GM21515 (cell line): ENCODE measurements around the gene PLEKHN1.
"Not testable (repeated sequence)": the region's sequence is repeated elsewhere in the genome, so short reads cannot be mapped to it uniquely, and the experiment has no call there.

Experiments
- ATAC-seq: cut with Tn5 transposase; IDR thresholded peaks from one replicate; pipeline ENCODE4 v1.9.1; 2021; ENCODE audit not compliant: unreplicated experiment

Gene PLEKHN1

GRCh38 chr1:973459-974292 is 7.4 kb downstream of the PLEKHN1 start:
- ATAC-seq, result no peak

- no peak for ATAC-seq
Observed at GRCh38 chr1:974293-974640, 8.0 kb downstream of the PLEKHN1 start.

GRCh38 chr1:974687-975328 is 8.5 kb downstream of the PLEKHN1 start:
- no peak for ATAC-seq

- no peak for ATAC-seq
Observed at GRCh38 chr1:975365-975764, 9.1 kb downstream of the PLEKHN1 start.

GRCh38 chr1:975896-976683 is 9.8 kb downstream of the PLEKHN1 start:
- ATAC-seq, result no peak

- not testable (repeated sequence) for ATAC-seq
Observed at GRCh38 chr1:976791-977190, 10.5 kb downstream of the PLEKHN1 start.

GRCh38 chr1:978069-978834 is 12.0 kb downstream of the PLEKHN1 start:
- ATAC-seq, result no peak

- no peak for ATAC-seq
Observed at GRCh38 chr1:978835-979743, 12.8 kb downstream of the PLEKHN1 start.

- ATAC-seq, result no peak
Observed at GRCh38 chr1:979744-980072, 13.4 kb downstream of the PLEKHN1 start.

- no peak for ATAC-seq
Observed at GRCh38 chr1:980137-980571, 13.9 kb downstream of the PLEKHN1 start.

- no peak for ATAC-seq
Observed at GRCh38 chr1:980602-981395, 14.5 kb downstream of the PLEKHN1 start.

GRCh38 chr1:981491-981954 is 15.2 kb downstream of the PLEKHN1 start:
- no peak for ATAC-seq

GRCh38 chr1:981955-982558 is 15.8 kb downstream of the PLEKHN1 start, which contains the start of gene PERM1:
Gene PERM1, minus strand, starts transcription at chr1:982093. Its CDS starts 1,064 bp downstream, at chr1:981029.
- no peak for ATAC-seq

GRCh38 chr1:982765-983436 is 16.6 kb downstream of the PLEKHN1 start:
- no peak for ATAC-seq

- ATAC-seq, result no peak
Observed at GRCh38 chr1:983798-984475, 17.7 kb downstream of the PLEKHN1 start.

- no peak for ATAC-seq
Observed at GRCh38 chr1:984476-984814, 18.2 kb downstream of the PLEKHN1 start.

GRCh38 chr1:985126-985525 is 18.8 kb downstream of the PLEKHN1 start:
- ATAC-seq, result no peak

GRCh38 chr1:988061-988460 is 21.8 kb downstream of the PLEKHN1 start:
- ATAC-seq, result not testable (repeated sequence)
